ENCODE data around the gene DGKH.

DNA sequence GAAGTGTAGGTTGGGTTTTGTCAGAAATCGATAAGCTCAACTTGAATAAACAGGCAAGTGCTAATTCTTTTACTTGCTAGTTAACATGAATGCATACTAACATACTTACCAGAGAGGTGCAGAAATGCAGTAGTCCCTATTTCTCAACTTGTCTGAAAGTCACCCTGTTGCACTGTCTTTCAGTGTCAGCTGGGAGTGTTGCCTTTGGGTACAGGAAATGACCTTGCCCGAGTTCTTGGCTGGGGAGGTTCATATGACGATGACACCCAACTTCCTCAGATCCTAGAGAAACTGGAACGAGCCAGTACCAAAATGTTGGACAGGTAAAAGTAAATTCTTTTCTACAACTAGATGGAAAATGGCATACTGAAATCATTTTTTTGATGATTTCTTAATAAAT lies 120.0 kb downstream of the DGKH start:
- no peak for TF ChIP-seq EZH2 (IDR thresholded peaks at IDR 0.05; ENCODE audit: low read length, missing control alignments)
- TF ChIP-seq CTCF (conservative IDR thresholded peaks at IDR 0.05 in 1 of 2, IDR thresholded peaks at IDR 0.05 in 1 of 2; ENCODE audit: low read depth in 1 of 2, low read length in 2 of 2) = no peak

Data from fibroblast of lung (primary cell).